Stimulated activated CD4-positive, alpha-beta T cell treated with anti-CD3 and anti-CD28 coated beads, TNF-alpha, amount 100 ng/mL, for 4 hours (primary cell): ENCODE data around the gene RRAGC.
"Not testable (repeated sequence)": the region's sequence is repeated elsewhere in the genome, so short reads cannot be mapped to it uniquely, and the experiment has no call there.

Experiments
- DNase-seq, 3 experiments: peaks; one replicate each; pipeline ENCODE4 v3.0.0-alpha.2; 2020; ENCODE audit warnings: low read depth in 3 of 3

Gene RRAGC

DNA sequence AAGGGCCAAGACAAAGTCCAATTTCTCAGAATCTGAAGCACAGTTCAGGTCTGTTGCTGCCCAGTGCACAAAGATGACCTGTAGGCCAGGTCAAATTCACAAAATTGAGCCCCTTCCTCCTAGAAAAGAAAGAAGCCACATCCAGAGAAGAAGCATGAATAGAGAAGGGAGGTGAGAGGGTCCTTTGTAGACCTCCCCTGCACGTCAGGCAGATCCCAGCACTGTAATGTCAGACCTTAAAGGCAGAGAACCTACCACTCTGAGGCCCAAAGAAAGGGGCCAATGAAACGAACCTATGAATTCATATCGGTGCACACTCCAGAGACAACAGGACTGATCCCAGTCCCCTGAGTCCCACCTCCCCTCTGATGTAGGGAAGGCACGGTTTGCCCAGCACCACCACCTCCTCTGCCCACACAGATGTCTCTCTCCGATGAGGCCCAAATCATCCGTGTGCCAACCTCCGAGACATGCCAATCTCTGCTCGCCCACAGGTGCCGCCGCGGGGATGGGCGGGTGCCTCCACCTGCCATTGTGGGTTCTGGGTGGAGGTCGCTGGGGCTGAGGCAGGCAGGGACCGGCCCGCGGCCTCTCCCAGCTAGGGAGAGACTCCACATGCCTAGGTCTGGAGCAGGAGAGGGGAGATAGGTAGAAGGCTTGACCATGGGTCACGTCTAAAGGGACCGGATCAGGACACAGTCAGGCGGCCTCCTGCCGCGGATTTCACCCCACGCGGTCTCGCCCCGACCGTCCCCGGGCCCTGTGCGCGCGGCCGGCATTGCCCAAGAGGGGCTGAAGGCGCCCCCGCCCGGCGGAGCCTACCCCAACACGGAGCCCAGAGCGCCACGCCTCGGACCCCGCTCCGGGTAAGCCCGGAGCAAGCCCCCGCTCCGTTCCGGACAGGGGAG lies 42.1 kb downstream of the RRAGC start:
- DNase-seq = no peak

DNA sequence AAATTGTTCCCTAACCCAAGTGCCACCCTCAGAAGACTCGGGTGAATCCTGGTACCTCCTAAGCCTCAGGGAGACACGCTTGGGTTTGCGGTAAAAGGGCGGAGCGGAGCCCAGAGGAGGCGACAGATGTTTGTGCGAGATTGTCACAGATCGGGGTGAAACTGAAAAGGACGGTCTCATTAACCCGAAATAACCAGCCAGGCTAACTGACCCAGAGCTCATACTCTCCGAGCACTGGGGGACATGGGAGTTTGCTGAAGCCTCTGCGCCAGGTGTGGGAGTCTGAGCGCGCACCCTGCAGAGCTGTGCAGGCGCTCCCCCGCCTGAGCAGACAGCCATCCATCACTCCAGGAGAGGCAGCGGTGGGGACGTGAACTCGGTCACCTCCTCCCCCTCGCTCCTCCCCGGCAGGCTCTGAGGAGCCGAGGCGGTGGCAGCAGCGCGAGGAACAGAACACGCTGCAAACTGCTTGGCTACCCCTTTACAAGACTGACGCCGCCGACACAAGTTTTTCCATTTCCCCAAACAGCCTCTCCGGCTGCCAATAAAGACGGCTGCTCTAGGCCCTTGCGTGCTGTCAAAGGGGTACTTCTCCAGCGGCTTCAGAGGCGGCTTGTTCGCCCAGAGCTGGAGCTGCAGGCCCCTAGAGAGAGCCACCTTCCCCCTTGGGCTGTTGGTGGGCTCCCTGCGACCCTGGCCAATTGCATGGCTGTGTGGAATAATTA lies 43.5 kb downstream of the RRAGC start:
- no peak for DNase-seq

DNA sequence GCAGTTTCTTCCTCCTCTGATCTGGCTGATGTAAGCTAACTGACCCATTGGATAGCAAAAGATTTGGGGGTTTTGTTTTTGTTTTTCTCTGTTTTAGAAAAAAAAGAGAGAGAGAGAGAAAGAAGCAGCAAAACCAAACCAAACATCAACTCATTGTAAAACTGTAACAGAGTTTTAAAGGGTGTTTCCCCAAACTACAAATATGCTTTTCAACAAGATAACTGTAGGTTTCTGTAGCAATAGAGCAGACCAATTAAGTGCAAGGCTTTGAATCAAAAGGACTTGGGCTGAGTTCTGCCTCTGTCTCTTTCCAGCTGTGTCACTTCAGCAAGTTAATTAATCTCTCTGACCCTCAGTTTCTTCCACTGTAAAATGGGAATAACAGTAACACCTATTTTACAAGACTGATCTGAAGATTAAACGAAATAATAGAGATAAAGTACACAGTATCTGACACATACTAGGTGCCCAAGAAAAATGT lies 44.5 kb downstream of the RRAGC start:
- no peak for DNase-seq

DNA sequence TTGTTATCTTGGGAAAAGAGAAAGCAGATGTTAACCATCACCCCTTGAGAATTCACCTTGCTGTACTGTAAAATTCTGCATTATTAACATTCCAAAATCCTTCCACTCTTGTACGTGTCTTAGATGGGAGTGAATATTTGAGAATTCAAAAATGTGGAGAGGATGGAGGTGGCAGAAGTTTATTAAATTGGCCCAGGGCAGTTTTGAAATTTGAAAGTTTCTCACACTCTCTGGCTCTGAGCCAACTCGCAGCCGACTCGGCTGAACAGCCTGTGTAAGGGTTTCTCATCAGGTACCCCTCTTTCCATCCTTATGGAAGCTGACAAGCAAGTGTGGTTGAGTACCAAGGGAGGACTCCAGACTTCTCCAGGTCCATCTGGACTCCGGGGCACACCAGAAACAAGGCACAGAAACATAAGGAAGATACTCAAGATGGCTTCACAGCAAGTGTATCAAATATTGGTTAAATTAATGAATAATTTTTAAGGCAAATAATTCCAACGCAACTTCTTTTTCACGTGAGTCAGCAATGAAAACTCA lies 45.1 kb downstream of the RRAGC start:
- no peak for DNase-seq

DNA sequence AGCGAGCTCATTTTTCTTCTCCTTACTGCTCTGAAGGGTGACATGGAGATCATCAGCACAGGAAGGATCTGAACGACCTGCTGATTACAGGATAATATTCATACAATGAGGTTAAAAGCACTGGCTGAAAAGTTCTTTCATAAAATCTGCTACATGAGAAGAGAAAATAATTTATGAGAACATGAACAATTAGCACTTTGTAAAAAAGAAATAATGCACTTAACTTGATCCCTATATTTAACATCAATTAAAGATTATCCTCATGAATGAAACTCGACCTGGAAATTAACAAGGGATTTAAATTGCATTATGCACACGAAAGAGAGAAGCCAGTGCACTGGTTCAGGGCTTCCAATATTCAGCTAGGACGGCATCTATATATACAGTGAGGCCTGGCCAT lies 46.6 kb downstream of the RRAGC start:
- no peak for DNase-seq

DNA sequence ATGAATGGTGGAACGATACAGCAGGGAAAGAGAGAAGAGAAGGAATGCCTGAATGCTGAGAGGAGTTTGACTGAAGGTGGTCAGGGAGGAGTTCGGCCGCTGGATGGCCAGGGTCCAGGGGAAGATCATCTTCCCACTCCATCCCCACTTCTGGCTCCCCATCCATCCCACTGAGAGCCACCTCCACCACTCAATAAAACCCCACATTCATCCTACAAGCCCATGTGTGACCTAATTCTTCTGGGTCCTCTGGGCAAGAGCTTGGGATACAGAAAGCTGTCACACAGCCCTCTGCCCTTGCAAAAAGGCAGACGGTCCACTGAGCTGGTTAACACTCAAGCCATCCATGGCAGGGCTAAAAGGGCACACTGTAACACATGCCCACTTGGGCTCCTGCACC lies 48.1 kb downstream of the RRAGC start:
- DNase-seq = not testable (repeated sequence)

DNA sequence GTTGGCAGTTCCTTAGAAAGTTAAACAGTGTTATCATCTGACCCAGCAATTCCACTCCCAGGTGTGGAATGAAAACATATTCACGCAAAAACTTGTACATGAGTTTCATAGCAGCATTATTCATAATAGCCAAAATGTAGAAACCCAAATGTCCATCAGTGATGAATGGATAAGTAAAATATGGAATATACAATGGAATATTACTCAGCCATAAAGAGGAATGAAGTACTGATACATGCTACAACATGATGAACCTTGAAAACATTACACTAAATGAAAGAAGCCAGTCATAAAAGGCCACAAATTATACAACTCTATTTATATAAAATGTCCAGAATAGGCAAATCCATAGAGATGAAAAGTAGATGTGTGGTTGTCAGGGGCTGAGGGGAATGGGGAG lies 53.5 kb downstream of the RRAGC start:
- DNase-seq = no peak

DNA sequence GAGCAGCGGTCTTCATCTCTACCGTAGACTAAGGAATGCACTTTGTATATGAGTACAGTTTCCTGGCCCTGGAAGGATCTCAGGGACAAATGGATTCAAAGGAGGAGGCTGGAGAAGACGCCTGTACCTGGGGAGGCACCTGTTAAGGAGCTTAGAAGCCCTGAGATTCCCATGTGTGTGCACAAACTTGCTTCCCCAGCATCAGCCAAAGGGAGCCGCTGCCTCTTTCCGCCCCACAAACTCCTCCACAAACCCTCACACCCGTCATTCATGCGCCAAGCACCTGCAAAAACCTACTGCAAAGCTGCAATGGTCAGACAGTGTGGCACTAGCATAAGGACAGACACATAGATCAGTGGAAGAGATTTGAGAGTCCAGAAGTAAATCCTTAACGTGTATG lies 54.5 kb downstream of the RRAGC start:
- DNase-seq = no peak

DNA sequence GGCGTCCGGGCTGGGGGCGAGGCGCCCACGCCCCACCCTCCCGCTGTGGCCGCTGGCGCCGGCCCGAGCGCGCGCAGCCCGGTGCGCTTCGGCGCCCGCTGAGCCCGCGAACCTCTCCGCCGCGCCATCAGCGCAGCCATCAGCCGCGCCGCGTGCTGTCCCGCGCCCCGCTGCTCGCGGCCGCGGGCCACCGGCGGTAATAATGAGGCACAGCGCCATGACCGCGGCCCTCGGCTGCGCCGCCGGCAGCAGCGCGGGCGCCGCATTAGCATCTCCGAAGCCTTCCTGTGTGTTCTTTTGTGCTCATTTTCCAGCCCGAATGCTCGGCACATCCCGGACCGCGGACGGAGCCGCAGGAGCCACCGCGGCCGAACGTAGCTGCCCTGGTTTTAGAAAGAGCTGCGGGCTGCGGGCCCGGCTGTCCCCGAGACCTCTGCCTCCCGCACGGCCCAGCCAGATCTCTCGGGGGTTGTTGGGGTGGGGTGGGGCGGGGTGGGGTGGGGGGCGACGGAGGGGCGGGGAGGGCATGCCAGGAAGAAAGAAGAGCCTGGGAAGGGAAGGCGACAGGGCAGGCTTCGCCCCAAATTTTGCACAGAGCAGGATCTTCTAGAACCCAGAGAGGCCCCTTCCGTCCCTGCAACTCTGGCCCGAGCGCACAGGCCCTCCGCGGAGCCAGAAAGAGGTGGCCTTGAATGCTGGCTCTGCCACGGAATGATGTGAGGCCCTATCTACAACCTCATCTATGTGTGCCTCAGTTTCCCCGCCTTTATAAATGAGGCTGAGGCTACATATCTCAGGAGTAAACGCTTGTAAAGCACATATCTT lies 55.3 kb downstream of the RRAGC start:
- no peak for DNase-seq

DNA sequence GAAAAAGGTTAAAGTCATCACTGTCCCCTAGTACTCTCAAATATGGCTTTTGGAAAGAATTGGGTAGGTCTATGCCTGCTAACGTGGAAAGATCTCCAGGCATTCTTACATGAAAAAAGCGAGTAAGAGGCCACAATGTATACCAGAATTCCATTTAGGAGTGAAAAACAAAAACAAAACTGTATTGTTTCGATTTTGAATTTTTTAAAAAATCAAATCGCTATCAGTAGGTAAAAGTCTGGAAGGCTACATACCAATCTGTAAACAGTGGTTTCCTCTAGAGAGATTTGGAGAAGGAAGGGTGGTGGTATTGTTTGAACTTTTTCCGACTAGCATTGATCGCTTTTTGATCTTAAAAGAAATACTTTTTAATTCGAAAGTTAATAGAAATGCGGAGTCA lies 55.9 kb downstream of the RRAGC start:
- DNase-seq = no peak

DNA sequence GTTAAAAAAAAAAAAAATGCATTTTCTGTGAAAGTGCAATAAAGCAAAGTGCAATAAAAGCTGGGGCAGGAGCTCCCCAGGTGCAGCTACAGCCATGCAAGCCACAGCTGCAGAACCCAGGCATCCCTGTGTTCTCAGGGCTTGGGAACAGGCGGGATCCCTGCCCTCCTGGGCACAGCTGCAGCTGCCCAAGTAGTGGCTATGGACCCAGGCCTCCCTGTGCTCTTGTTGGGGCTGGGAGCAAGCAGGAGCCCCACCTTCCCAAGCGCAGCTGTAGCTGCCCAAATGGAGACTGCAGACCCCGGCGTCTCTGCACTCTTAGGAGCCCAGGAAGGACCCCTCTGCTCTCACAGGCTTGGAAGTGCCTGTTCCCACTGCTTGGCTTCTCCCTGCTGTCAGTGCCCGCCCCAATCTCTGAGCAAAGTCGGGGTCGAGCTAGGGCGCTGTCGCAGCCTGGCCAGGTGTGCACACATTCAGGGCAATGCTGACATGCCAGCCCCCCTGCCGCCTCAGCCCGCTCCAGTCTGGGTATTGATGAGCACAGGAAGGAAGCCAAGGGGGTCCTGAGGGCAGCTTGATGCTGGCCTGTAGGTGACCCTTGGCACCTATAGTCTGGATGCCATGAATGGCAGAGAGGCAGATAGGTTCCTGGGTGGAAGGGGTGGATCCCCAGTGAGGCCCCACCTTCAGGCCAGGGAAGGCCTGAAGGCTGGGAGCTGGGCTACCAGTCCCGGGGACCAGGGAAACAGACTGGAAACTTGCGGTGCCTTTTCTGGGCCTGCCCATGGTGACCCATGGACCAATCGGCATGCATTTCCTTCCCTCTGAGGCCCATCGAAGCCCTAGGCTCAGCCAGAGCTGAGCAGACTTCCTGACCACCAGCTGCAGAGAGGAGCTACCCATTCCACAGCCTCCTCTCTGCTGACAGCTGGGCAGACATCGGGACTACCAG lies 58.6 kb downstream of the RRAGC start:
- DNase-seq = no peak

DNA sequence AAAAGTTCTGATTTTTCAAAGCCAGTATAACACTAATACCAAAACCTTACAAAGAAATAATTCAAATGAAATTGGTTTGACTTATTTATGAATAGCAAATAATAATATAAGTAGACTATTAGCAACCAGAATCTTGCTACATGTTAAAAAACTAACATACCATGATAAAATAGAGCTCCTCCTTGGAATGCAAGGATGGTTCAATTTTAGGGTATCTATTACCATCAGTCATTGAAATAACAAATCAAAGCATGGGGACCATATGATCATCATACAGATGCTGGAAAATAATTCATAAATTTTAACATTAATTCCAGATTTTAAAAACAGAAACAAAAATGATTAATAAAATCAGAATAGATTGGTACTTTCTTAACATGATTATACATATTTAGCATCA lies 66.3 kb downstream of the RRAGC start:
- no peak for DNase-seq

DNA sequence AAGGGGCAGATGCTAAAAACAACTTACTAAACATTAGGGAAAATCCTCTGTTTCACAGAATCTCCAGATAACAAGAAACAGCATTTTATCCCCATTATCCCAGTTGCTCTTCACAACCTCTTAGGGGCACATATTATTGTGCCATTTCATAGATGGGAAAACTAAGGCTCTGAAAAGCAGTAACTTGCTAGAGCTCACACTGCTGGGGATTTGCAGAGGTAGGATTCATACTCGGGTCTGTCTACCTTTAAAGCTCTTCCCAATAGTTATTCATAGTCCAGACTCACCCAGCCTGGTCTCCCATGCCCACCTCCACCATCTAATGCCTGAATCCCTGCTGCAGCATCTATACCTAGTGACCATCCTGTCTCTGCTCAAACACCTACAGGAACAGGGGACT lies 67.7 kb downstream of the RRAGC start:
- DNase-seq = no peak

DNA sequence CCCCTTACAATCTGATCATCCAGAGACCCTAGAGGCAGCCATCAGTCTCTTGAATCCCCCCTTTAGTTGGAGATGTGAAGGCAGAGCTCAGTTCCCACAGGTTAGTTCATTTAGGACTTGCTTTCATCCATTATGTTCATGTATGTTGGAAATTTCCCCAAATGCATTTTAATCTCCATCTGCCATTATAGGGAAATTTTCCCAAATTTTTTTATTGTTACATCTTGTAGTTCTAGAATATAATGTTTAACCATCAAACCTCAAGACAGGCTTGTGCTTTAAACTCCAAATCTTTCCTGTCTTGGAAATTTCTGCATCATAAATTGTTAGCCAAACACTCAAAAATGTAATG lies 68.4 kb downstream of the RRAGC start:
- DNase-seq = no peak

DNA sequence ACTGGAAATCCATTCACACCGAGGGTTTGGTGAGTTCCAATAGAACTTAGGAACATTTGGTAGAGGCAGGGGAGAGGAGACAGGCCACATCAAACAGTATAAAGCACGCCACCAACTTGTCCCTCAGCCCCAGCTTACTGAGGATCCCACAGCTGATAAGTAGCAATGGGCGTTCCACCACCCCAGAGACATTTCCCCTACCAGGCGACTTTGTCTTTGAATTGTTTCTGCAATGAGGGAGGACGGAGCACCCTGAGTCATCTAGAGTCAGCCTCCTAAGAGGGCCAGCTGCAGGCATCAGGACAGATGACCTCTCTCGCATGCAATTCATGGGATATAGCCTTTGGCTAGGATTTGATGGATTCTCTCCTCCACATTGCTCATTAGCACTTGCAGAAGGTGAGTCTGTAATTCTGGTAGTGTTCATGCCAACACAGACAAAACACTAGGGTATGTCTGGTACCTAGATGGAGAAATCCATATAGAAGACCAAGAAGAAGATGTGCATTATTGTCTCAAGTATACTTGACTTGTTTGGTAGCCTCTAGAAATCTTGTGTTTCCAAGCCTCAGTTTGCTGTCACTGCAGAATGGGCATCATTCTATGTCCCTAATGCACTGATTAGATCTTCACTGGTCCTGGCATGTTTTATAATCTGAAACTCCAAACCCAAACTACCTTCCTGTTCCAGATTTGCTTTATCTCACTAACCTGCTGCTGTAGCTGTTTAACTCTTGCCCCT lies 69.0 kb downstream of the RRAGC start:
- DNase-seq = no peak

DNA sequence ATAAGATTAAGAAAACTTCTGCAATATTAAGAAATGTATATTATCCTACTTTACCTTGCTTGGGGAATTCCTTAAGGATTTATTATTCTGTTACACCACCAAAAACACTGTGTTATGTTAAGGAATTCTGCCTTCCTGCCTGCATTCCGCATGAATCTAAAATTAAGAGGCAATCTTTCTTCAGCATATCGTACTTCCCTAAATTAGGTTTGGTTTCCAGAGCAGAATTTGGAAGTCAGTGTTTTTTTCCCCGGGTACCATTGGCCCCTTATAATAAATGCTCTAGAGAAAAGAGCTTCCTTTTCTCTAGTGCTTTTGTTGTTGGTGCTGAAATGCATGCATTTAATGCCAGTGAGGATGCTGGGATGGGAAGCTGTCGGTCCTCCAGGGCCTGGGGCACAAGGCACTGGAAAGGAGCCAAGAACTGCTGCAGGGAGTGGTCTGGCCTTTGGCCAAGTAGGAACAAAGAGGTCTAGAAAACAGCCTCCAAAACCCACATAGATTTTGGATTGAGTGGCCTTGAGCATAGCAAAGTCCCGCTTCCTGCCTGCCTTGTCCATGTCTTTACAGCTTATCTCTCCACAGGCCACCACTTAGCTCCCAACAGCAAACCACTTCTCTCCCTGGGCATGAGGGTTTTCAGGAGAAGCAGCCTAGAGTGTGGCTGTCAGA lies 69.9 kb downstream of the RRAGC start:
- DNase-seq = no peak

DNA sequence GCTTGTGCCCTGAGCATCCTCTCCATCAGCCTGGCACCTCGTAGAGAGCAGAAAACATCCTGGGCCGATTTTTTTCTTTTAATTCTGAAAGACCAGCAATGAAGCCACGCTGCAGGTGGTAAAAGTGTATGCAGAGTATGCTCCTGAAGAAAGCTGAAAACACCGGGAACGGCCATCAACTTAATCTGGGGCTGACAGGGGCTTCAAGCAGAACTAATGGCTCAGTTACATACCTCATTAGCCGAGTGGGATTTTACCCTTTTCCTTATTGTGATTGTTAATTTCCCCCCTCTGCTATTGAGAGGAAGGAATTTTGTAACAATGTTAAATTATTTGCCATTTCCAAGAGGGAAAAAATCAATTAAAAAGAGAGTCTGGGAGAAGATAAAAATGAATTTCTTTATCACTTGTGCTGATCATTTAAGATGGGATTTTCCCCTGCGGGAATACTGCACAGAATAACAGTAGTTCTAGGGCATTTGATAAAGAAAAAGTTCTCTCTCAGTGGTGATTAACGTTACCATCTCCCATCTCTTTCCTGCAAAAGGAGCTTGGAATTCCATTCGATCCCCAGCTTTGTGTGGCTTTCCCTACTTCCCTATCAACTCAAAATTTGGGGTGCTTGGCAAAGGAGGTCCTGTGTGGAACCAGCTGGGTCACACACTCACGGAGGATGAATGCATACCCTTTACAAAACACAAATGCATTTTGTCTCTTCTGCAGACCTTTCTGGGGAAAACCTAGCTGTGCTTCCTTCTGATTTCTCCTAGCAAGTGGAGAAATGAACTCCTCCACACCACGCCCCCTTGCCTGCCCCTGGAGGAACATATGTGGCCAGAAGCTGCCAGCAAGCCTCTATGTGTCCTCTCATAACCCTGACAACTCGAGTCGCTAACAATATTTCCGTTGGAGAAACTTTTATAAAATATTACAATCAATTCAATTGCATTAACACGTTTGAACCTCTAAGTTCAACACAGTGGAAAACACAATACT lies 70.9 kb downstream of the RRAGC start:
- no peak for DNase-seq
